ENCODE measurements around the gene RBM12. TPM values are rescaled to one million over a fixed set of nuclear protein-coding genes. Genes with fewer than 3 reads are reported as not detected.

Gene RBM12
- total and polyA plus RNA-seq, 8 donors = 69.5 to 103 (median 85.5) TPM

GRCh38 chr20:35619196-35620095, 45.3 kb downstream of the RBM12 start:
- intact Hi-C loops (cut with DNase I) = no loop called here
- Histone ChIP-seq H3K4me3 (peak overlapping the region; percentile 31 to 39), H3K4me1 (peaks cover 21 to 55% of the 10 kb centered on the region in 2 donors), H3K27me3 (peaks cover 0 to 21% of the 10 kb centered on the region in 2 donors), H3K9me3 (no peaks in the 10 kb centered on the region), H3K36me3 (peaks cover 0 to 2% of the 10 kb centered on the region in 2 donors), H3K27ac (no peak overlapping the region)
- peak; percentile 61 to 92 (median 82) for DNase-seq
- ATAC-seq = peak; percentile 57
- TF ChIP-seq CTCF (IDR thresholded peaks at IDR 0.05) = no peak

GRCh38 chr20:35618263-35619131, 46.2 kb downstream of the RBM12 start:
- no peak for ATAC-seq
- peak overlapping the region; percentile 31 to 39 for H3K4me3 ChIP-seq
- H3K27me3 ChIP-seq = peaks cover 0 to 21% of the 10 kb centered on the region in 2 donors
- intact Hi-C loops (cut with DNase I) = no loop called here
- H3K27ac ChIP-seq = peak overlapping the region in 1 of 2 donors; percentile 3
- H3K9me3 ChIP-seq = no peaks in the 10 kb centered on the region
- TF ChIP-seq CTCF (IDR thresholded peaks at IDR 0.05) = no peak
- DNase-seq = peak in 2 of 4 donors; percentile 7 to 81
- peaks cover 21 to 55% of the 10 kb centered on the region in 2 donors for H3K4me1 ChIP-seq
- no peaks in the 10 kb centered on the region for H3K36me3 ChIP-seq

GRCh38 chr20:35617397-35618262, 47.1 kb downstream of the RBM12 start:
- Histone ChIP-seq H3K27me3 (peaks cover 0 to 21% of the 10 kb centered on the region in 2 donors), H3K27ac (peak overlapping the region; percentile 80 to 96), H3K36me3 (no peaks in the 10 kb centered on the region), H3K4me3 (peak overlapping the region; percentile 49 to 52), H3K9me3 (no peaks in the 10 kb centered on the region), H3K4me1 (peaks cover 21 to 55% of the 10 kb centered on the region in 2 donors)
- TF ChIP-seq CTCF (IDR thresholded peaks at IDR 0.05) = no peak
- DNase-seq (peak in 3 of 4 donors; percentile 56 to 85 (median 61)), ATAC-seq (peak; percentile 5)
- intact Hi-C loops (cut with DNase I) = no loop called here

- H3K4me1 ChIP-seq = peaks cover 21 to 55% of the 10 kb centered on the region in 2 donors
- H3K9me3 ChIP-seq = no peaks in the 10 kb centered on the region
- DNase-seq (peak in 3 of 4 donors; percentile 80 to 99 (median 97)), ATAC-seq (peak; percentile 71)
- H3K36me3 ChIP-seq = no peaks in the 10 kb centered on the region
- H3K27me3 ChIP-seq = peaks cover 0 to 21% of the 10 kb centered on the region in 2 donors
- H3K4me3 ChIP-seq = peak overlapping the region; percentile 49 to 52
- intact Hi-C loops (cut with DNase I) = no loop called here
- TF ChIP-seq CTCF (IDR thresholded peaks at IDR 0.05) = no peak
- peak overlapping the region; percentile 80 to 96 for H3K27ac ChIP-seq
These were observed 48.0 kb downstream of the RBM12 start for GRCh38 chr20:35616465-35617396.

All from left lung (tissue), 10 donors.